Karpas-422 (cell line): ENCODE results near the gene MAPKAPK2. TPM values are rescaled to one million over a fixed set of nuclear protein-coding genes. Genes with fewer than 3 reads are reported as not detected.
A peak's percentile ranks its signal among the peaks of the same experiment; 100 is the strongest.

Experiments used
- DNase-seq: peaks from one replicate; pipeline ENCODE4 v3.0.0-alpha.2; 2015
- H2AFZ ChIP-seq: fragments of 200-600 bp; sonication (generic); 2 replicates; pipeline ENCODE4 v1.6.1; 2014; ENCODE audit warnings: antibody characterized with exemption, low read length, mixed read lengths
- H3K27ac ChIP-seq: fragments of 200-600 bp; sonication (generic); 2 replicates; pipeline ENCODE4 v1.5.1; 2014; ENCODE audit warnings: mild to moderate bottlenecking, low read length, moderate library complexity
- H3K27me3 ChIP-seq: fragments of 200-600 bp; sonication (generic); 2 replicates; pipeline ENCODE4 v1.6.1; 2014; ENCODE audit warnings: low read length, mixed read lengths
- H3K36me3 ChIP-seq: fragments of 200-600 bp; sonication (generic); 2 replicates; pipeline ENCODE4 v1.6.1; 2014; ENCODE audit warnings: low read length, mixed read lengths; ENCODE audit not compliant: insufficient read depth
- H3K4me1 ChIP-seq: fragments of 200-600 bp; sonication (generic); 2 replicates; pipeline ENCODE4 v1.6.1; 2014; ENCODE audit warnings: mild to moderate bottlenecking, low read length, mixed read lengths
- H3K4me2 ChIP-seq: fragments of 200-600 bp; sonication (generic); 2 replicates; pipeline ENCODE4 v1.6.1; 2014; ENCODE audit warnings: low read length, low read depth, mild to moderate bottlenecking; ENCODE audit not compliant: poor library complexity, severe bottlenecking
- H3K4me3 ChIP-seq: fragments of 200-600 bp; sonication (generic); 2 replicates; pipeline ENCODE4 v1.5.1; 2014; ENCODE audit warnings: mild to moderate bottlenecking, antibody characterized with exemption, low read length, mixed read lengths
- H3K79me2 ChIP-seq: fragments of 200-600 bp; sonication (generic); 2 replicates; pipeline ENCODE4 v1.6.1; 2014; ENCODE audit warnings: mild to moderate bottlenecking, low read length, mixed read lengths
- H3K9ac ChIP-seq: fragments of 200-600 bp; sonication (generic); 2 replicates; pipeline ENCODE4 v1.6.0; 2014; ENCODE audit warnings: low read length
- H3K9me2 ChIP-seq: fragments of 200-600 bp; sonication (generic), shearing (Covaris generic); replicated peaks from 2 replicates; pipeline ENCODE4 v1.6.0; 2014; ENCODE audit warnings: mild to moderate bottlenecking, low read length, moderate library complexity; ENCODE audit not compliant: insufficient read depth
- H3K9me3 ChIP-seq: fragments of 300-700, 200-600 bp; sonication (generic); 2 replicates; pipeline ENCODE4 v1.6.1; 2014; ENCODE audit warnings: low read length, mixed read lengths
- H4K20me1 ChIP-seq: fragments of 200-600 bp; sonication (generic); 2 replicates; pipeline ENCODE4 v1.6.1; 2014; ENCODE audit warnings: mild to moderate bottlenecking, antibody characterized with exemption, low read length, low read depth; ENCODE audit not compliant: insufficient read depth
- total RNA-seq: library from RNA; depleted of rRNA; stranded (reverse); fragments of >200 nt; shearing (Covaris generic); gene quantifications from 2 replicates; pipeline ENCODE4 v1.2.3, GENCODE V29; 2014; ENCODE audit warnings: low replicate concordance

Gene MAPKAPK2
- total RNA-seq, 1 experiment from 2014 or later, result 19.8 TPM

DNA sequence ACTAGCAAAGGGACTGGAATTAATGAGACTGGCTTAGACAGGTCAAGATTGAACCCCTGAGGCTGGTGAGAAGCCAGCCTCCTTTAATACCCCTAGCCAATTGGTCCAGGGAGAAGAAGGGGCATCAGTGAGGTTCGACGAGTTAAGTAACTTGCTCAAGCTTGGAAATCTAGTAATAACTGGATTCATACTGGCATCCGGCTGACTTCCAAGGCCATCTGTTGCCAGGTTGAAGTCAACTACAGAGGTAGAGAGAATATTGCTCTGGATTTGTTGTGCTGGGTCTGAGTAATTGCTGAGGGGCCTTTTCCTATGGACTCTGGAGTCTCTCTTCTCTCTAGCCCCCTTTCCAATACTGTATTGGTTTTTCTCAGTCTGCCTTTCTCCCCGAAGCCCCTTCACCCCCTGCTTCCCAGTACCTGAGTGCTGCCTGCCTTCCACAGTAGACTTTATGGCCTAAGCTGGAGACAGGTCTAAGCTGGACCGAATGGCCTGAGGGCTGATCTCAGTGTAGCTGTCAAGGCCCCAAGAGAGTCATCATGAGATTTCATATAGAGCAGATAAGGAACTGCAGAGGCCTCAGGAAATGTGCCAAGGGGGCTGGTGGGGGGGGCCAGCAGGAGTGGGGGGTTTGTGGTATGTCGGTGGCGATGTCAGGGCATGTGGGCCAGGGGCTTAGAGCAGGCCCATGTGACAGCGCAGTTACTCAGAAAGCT, 43.4 kb downstream of the MAPKAPK2 start:
- no peak overlapping the region for H3K9ac ChIP-seq
- H3K4me1 ChIP-seq, result peaks cover 3% of the 10 kb centered on the region; the same call in 1 of the 2 replicates
- no peak overlapping the region for H2AFZ ChIP-seq
- no peak overlapping the region for H3K4me2 ChIP-seq
- H3K9me2 ChIP-seq, result no peaks in the 10 kb centered on the region
- no peaks in the 10 kb centered on the region for H3K27me3 ChIP-seq
- H4K20me1 ChIP-seq, result peaks cover 44% of the 10 kb centered on the region
- H3K36me3 ChIP-seq, result no peaks in the 10 kb centered on the region
- H3K79me2 ChIP-seq, result no peaks in the 10 kb centered on the region
- DNase-seq, result no peak
- H3K4me3 ChIP-seq, result no peak overlapping the region
- H3K27ac ChIP-seq, result no peak overlapping the region
- H3K9me3 ChIP-seq, result no peaks in the 10 kb centered on the region

- Histone ChIP-seq H3K9ac (no peak overlapping the region), H3K4me1 (peaks cover 3% of the 10 kb centered on the region; the same call in 1 of the 2 replicates), H3K27me3 (no peaks in the 10 kb centered on the region), H4K20me1 (peaks cover 39% of the 10 kb centered on the region), H2AFZ (no peak overlapping the region), H3K79me2 (no peaks in the 10 kb centered on the region), H3K4me3 (no peak overlapping the region), H3K9me2 (no peaks in the 10 kb centered on the region), H3K36me3 (no peaks in the 10 kb centered on the region), H3K4me2 (no peak overlapping the region), H3K9me3 (no peaks in the 10 kb centered on the region), H3K27ac (no peak overlapping the region)
- no peak for DNase-seq
Measured at GRCh38 chr1:206728697-206728987, 43.9 kb downstream of the MAPKAPK2 start.

- Histone ChIP-seq H3K9ac (no peak overlapping the region), H3K4me3 (no peak overlapping the region), H3K36me3 (no peaks in the 10 kb centered on the region), H3K27me3 (no peaks in the 10 kb centered on the region), H2AFZ (no peak overlapping the region), H3K4me1 (peaks cover 3% of the 10 kb centered on the region; the same call in 1 of the 2 replicates), H4K20me1 (peaks cover 38% of the 10 kb centered on the region), H3K9me3 (no peaks in the 10 kb centered on the region), H3K79me2 (no peaks in the 10 kb centered on the region), H3K27ac (no peak overlapping the region), H3K4me2 (no peak overlapping the region), H3K9me2 (no peaks in the 10 kb centered on the region)
- no peak for DNase-seq
Measured at GRCh38 chr1:206729050-206729449, 44.3 kb downstream of the MAPKAPK2 start.

- Histone ChIP-seq H3K4me1 (peaks cover 3% of the 10 kb centered on the region; the same call in 1 of the 2 replicates), H3K27ac (no peak overlapping the region), H4K20me1 (peaks cover 38% of the 10 kb centered on the region), H3K4me3 (no peak overlapping the region), H2AFZ (no peak overlapping the region), H3K9me2 (no peaks in the 10 kb centered on the region), H3K79me2 (no peaks in the 10 kb centered on the region), H3K9me3 (no peaks in the 10 kb centered on the region), H3K9ac (no peak overlapping the region), H3K27me3 (no peaks in the 10 kb centered on the region), H3K36me3 (no peaks in the 10 kb centered on the region), H3K4me2 (no peak overlapping the region)
- DNase-seq, result no peak
Measured at GRCh38 chr1:206729507-206729906, 44.8 kb downstream of the MAPKAPK2 start.

GRCh38 chr1:206732508-206732907, 47.8 kb downstream of the MAPKAPK2 start:
- H3K36me3 ChIP-seq, result no peaks in the 10 kb centered on the region
- H3K4me3 ChIP-seq, result no peak overlapping the region
- H3K9me2 ChIP-seq, result no peaks in the 10 kb centered on the region
- H3K4me2 ChIP-seq, result no peak overlapping the region
- no peak overlapping the region for H3K9ac ChIP-seq
- peaks cover 12% of the 10 kb centered on the region; the same call in 1 of the 2 replicates for H4K20me1 ChIP-seq
- H2AFZ ChIP-seq, result no peak overlapping the region
- H3K79me2 ChIP-seq, result no peaks in the 10 kb centered on the region
- H3K27ac ChIP-seq, result no peak overlapping the region
- H3K9me3 ChIP-seq, result no peaks in the 10 kb centered on the region
- no peaks in the 10 kb centered on the region for H3K4me1 ChIP-seq
- no peaks in the 10 kb centered on the region for H3K27me3 ChIP-seq
- no peak for DNase-seq

GRCh38 chr1:206732992-206733391, 48.3 kb downstream of the MAPKAPK2 start:
- peaks cover 1% of the 10 kb centered on the region for H3K4me1 ChIP-seq

DNA sequence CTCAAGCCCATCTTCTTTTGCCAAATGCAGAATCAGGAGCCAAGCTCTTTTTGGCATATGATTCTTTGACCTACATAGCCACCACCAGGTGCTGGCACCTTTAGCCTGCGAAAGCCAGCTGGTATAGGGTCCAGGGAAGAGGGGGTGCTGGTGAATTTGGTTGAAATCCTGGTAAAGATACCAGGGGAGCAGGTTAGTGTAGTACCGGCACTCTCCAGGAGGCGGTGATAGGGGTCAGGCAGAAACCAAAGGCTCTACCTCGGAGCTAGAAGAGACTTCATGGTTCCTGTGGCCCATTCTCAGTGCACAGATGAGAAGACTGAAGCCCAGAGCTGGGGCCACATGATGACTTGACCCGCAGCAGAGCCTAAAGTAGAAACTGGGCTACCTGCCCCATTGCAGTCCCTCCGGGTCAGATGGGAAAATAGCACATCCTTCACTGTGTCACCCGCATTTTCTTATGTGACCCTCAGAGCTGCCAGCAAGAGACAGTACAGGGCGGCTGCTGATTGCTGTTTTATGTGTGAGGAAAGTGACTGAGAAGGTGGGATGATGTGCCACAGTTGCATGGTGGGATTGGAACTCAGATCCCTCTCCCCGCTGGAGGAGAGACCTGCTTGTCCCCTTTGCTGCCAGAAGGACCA, 49.9 kb downstream of the MAPKAPK2 start:
- Histone ChIP-seq H3K4me2 (no peak overlapping the region), H3K9me2 (no peaks in the 10 kb centered on the region), H3K9ac (no peak overlapping the region), H3K9me3 (no peaks in the 10 kb centered on the region), H4K20me1 (peaks cover 8% of the 10 kb centered on the region; the same call in 1 of the 2 replicates), H2AFZ (no peak overlapping the region), H3K36me3 (no peaks in the 10 kb centered on the region), H3K27me3 (no peaks in the 10 kb centered on the region), H3K27ac (no peak overlapping the region), H3K4me3 (no peak overlapping the region), H3K4me1 (peaks cover 17% of the 10 kb centered on the region), H3K79me2 (no peaks in the 10 kb centered on the region)
- peak; percentile 76 for DNase-seq

More at GRCh38 chr1:206732992-206733391, 48.3 kb downstream of the MAPKAPK2 start:
- Histone ChIP-seq H3K79me2 (no peaks in the 10 kb centered on the region), H3K4me2 (no peak overlapping the region), H3K27ac (no peak overlapping the region), H3K4me3 (no peak overlapping the region), H3K9me3 (no peaks in the 10 kb centered on the region), H4K20me1 (peaks cover 9% of the 10 kb centered on the region; the same call in 1 of the 2 replicates), H2AFZ (no peak overlapping the region), H3K9ac (no peak overlapping the region), H3K9me2 (no peaks in the 10 kb centered on the region), H3K27me3 (no peaks in the 10 kb centered on the region), H3K36me3 (no peaks in the 10 kb centered on the region)
- DNase-seq, result no peak

DNA sequence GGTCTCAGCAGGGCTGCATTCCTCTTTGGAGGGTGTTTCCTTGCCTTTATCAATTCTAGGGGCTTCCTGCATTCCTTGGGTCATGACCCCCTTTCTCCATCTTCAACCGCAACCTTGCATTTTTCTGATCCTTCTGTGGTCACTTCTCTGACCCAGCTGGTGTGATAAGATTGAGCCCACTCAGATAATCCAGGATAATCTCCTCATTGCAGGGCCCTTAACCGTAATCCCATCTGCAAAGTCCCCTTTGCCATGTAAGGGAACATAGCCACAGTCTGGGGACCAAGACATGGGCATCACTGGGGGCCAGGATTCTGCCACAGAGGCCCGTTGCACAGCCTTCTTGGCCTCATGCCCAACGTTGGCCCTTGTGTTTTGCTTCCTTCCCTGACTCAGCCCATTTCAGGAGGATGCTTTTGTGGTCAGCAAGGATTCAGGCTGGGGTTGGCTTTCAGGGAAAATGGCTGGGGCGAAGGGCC, 50.9 kb downstream of the MAPKAPK2 start:
- H3K79me2 ChIP-seq, result no peaks in the 10 kb centered on the region
- H4K20me1 ChIP-seq, result peaks cover 8% of the 10 kb centered on the region; the same call in 1 of the 2 replicates
- no peaks in the 10 kb centered on the region for H3K9me2 ChIP-seq
- H3K4me1 ChIP-seq, result peaks cover 27% of the 10 kb centered on the region
- no peak overlapping the region for H3K27ac ChIP-seq
- H3K9me3 ChIP-seq, result no peaks in the 10 kb centered on the region
- no peak overlapping the region for H2AFZ ChIP-seq
- H3K4me2 ChIP-seq, result no peak overlapping the region
- no peak overlapping the region for H3K9ac ChIP-seq
- no peak overlapping the region for H3K4me3 ChIP-seq
- no peaks in the 10 kb centered on the region for H3K36me3 ChIP-seq
- DNase-seq, result no peak
- H3K27me3 ChIP-seq, result no peaks in the 10 kb centered on the region
